ENCODE results near the gene PFDN1. TPM values are rescaled to one million over a fixed set of nuclear protein-coding genes. Genes with fewer than 3 reads are reported as not detected.

The PFDN1 gene
- total RNA-seq, 1 experiment from 2014 or later, result 91.9 TPM

DNA sequence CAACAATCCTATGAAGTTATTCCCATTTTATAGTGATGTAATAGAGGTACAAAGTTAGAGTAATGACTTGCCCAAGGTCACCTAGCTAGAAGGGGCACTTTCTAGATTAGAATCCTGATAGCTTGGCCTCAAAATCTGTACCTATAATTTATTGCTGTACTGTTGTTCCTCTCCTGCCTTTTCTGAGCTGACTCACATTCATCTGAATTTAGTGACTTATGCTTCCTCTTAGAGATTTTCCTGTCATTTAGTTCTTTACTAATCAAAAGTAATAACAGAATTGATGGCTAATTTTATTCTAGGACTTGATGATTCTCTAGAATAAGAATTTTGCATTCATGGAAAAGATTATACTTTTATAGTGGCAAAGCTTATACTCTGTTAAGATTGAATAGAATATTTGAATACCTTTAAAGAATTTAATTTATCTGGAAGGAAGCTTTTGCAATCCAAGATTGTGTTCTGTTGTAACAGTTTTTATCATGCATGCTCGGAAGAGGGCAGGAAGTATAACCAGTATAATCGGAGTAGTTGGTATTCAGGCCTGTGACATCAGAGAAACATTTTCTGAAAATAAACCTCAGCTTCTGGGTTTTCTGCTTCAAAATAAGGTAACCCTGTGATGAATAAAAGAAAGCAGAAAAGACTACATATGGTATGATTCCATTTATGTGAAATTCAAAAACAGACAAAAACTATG is 106.6 kb downstream of the PFDN1 start:
- no peak for TF ChIP-seq EZH2 (IDR thresholded peaks at IDR 0.05; ENCODE audit: low read length, unreplicated experiment)
- TF ChIP-seq CTCF (conservative IDR thresholded peaks at IDR 0.05; ENCODE audit: low read depth, low read length), result no peak
- no peak for TF ChIP-seq EZH2phosphoT487 (IDR thresholded peaks at IDR 0.05; ENCODE audit: borderline replicate concordance, low read length)
- Histone ChIP-seq H4K20me1 (ENCODE audit: low read length) (no peaks in the 10 kb centered on the region), H3K9ac (ENCODE audit: low read length) (no peak overlapping the region), H3K4me2 (ENCODE audit: low read length) (no peak overlapping the region), H3K27me3 (ENCODE audit: low read length) (no peaks in the 10 kb centered on the region), H3K9me3 (ENCODE audit: low read length) (no peaks in the 10 kb centered on the region), H3K4me1 (ENCODE audit: insufficient read depth, low read length) (no peaks in the 10 kb centered on the region), H3K27ac (ENCODE audit: low read length) (no peak overlapping the region), H2AFZ (ENCODE audit: low read length) (no peak overlapping the region), H3K36me3 (ENCODE audit: low read depth, low read length) (peaks cover 4% of the 10 kb centered on the region; the same call in 1 of the 2 replicates), H3K4me3 (ENCODE audit: low read length) (no peak overlapping the region), H3F3A (ENCODE audit: low read length, unreplicated experiment) (no peaks in the 10 kb centered on the region), H3K9me2 (replicated peaks; ENCODE audit: low read length) (no peaks in the 10 kb centered on the region), H3K79me2 (ENCODE audit: low read length) (no peaks in the 10 kb centered on the region)
- DNase-seq (no peak), ATAC-seq (no peak)
- POLR2A ChIA-PET (ENCODE audit: unreplicated experiment), result no interaction called here
- intact Hi-C loops (cut with micrococcal nuclease), result no loop called here
- CTCF ChIA-PET, result no interaction called here
- BruUV-seq (replicated peaks), result TSS peak; percentile 8

Other genes starting within 250 kb of the PFDN1 start
- 7.3 and 8.5 TPM in 2 replicates for gene PURA, start 189.0 kb downstream of the PFDN1 start, total RNA-seq (2014; rRNA removed)
- gene IGIP, start 177.2 kb downstream of the PFDN1 start, total RNA-seq (2014; rRNA removed), result 1.3 and 2.1 TPM in 2 replicates
- 24.3 and 43.3 TPM in 2 replicates for gene CYSTM1, start 127.9 kb downstream of the PFDN1 start, total RNA-seq (2014; rRNA removed)
- gene HBEGF, start 43.5 kb upstream of the PFDN1 start, total RNA-seq (2014; rRNA removed), result 82.6 and 85.9 TPM in 2 replicates
- gene SLC4A9, start 57.1 kb upstream of the PFDN1 start, total RNA-seq (2014; rRNA removed), result 0.29 TPM in 1 of 2 replicates, not detected in the other
- gene ANKHD1, start 98.7 kb upstream of the PFDN1 start, total RNA-seq (2014; rRNA removed), result 64.6 and 81.1 TPM in 2 replicates
- not detected in 2 replicates for gene EIF4EBP3, start 244.6 kb upstream of the PFDN1 start, total RNA-seq (2014; rRNA removed)